Osteoblast (primary cell): ENCODE results near the gene LEP. TPM values are rescaled to one million over a fixed set of nuclear protein-coding genes. Genes with fewer than 3 reads are reported as not detected.

Experiments
- DNase-seq: peaks from one replicate; pipeline ENCODE4 v3.0.0; 2011; ENCODE audit warnings: low spot score, mixed read lengths; ENCODE audit not compliant: insufficient read length; ENCODE audit errors: missing footprints
- H2AFZ ChIP-seq: 2 replicates; pipeline ENCODE4 v1.6.0; 2011; ENCODE audit warnings: mild to moderate bottlenecking, low read length
- H3K27ac ChIP-seq: 2 replicates; pipeline ENCODE4 v1.5.1; 2011; ENCODE audit warnings: mild to moderate bottlenecking, low read depth, low read length, moderate library complexity
- H3K27me3 ChIP-seq: 2 replicates; pipeline ENCODE4 v1.6.0; 2012; ENCODE audit warnings: mild to moderate bottlenecking, control low read depth, inconsistent platforms, low read length, moderate library complexity; ENCODE audit not compliant: insufficient read depth
- H3K36me3 ChIP-seq: 2 replicates; pipeline ENCODE4 v1.5.1; 2011; ENCODE audit warnings: mild to moderate bottlenecking, low read length, control low read depth, moderate library complexity; ENCODE audit not compliant: insufficient read depth
- H3K4me1 ChIP-seq: 2 replicates; pipeline ENCODE4 v1.5.1; 2011; ENCODE audit warnings: mild to moderate bottlenecking, low read length, control low read depth, moderate library complexity; ENCODE audit not compliant: insufficient read depth
- H3K4me2 ChIP-seq: 2 replicates; pipeline ENCODE4 v1.6.0; 2011; ENCODE audit warnings: mild to moderate bottlenecking, low read length; ENCODE audit not compliant: insufficient read depth
- H3K4me3 ChIP-seq: fragments of 200-600 bp; sonication (generic); 3 replicates; pipeline ENCODE4 v1.5.1; 2012; ENCODE audit warnings: mild to moderate bottlenecking, low read length, inconsistent platforms; ENCODE audit not compliant: insufficient read depth
- H3K79me2 ChIP-seq: 2 replicates; pipeline ENCODE4 v1.6.0; 2012; ENCODE audit warnings: mild to moderate bottlenecking, low read length, control low read depth, inconsistent platforms; ENCODE audit not compliant: insufficient read depth
- H3K9me3 ChIP-seq: 2 replicates; pipeline ENCODE4 v1.5.1; 2011; ENCODE audit warnings: low read depth, low read length, control low read depth
- H4K20me1 ChIP-seq: 2 replicates; pipeline ENCODE4 v1.6.0; 2012; ENCODE audit warnings: mild to moderate bottlenecking, low read length, control low read depth; ENCODE audit not compliant: insufficient read depth
- total RNA-seq: library from RNA; depleted of rRNA; stranded (reverse); fragments of >200 nt; gene quantifications from 2 replicates; pipeline ENCODE4 v1.2.3, GENCODE V29; 2012
- TF ChIP-seq, protein P1 (sequence below): IDR thresholded peaks from 2 replicates; pipeline ENCODE4 v1.5.1; 2011; ENCODE audit warnings: mild to moderate bottlenecking, low read depth, low read length, moderate library complexity; ENCODE audit errors: extremely low read depth

LEP gene
- total RNA-seq: under 0.01 and 0.36 TPM in 2 replicates

DNA sequence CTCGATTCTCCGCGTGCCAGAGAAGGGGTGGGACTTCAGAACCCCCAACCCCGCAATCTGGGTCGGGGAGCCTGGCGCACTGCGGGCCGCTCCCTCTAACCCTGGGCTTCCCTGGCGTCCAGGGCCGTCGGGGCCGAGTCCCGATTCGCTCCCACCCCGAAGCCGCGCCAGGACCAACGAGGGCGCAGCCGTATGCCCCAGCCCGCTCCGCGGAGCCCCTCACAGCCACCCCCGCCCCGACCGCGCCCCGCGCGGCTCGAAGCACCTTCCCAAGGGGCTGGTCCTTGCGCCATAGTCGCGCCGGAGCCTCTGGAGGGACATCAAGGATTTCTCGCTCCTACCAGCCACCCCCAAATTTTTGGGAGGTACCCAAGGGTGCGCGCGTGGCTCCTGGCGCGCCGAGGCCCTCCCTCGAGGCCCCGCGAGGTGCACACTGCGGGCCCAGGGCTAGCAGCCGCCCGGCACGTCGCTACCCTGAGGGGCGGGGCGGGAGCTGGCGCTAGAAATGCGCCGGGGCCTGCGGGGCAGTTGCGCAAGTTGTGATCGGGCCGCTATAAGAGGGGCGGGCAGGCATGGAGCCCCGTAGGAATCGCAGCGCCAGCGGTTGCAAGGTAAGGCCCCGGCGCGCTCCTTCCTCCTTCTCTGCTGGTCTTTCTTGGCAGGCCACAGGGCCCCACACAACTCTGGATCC lies at the start of gene LEP:
LEP (plus strand) TSS at position 583 of the 691 bp plus-strand sequence. CDS start 10,741 bp downstream, outside the sequence.
- no peak for DNase-seq
- Histone ChIP-seq H3K27me3 (peaks cover 43% of the 10 kb centered on the region), H2AFZ (peak within 1 kb of the TSS; percentile 8), H3K4me3 (peak within 1 kb of the TSS; percentile 33), H3K36me3 (no peaks in the 10 kb centered on the region), H3K9me3 (peaks cover 3% of the 10 kb centered on the region), H4K20me1 (no peaks in the 10 kb centered on the region), H3K27ac (no peak within 1 kb of the TSS), H3K79me2 (no peaks in the 10 kb centered on the region), H3K4me2 (no peak within 1 kb of the TSS), H3K4me1 (peaks cover 5% of the 10 kb centered on the region)
- TF ChIP-seq, protein P1, sequence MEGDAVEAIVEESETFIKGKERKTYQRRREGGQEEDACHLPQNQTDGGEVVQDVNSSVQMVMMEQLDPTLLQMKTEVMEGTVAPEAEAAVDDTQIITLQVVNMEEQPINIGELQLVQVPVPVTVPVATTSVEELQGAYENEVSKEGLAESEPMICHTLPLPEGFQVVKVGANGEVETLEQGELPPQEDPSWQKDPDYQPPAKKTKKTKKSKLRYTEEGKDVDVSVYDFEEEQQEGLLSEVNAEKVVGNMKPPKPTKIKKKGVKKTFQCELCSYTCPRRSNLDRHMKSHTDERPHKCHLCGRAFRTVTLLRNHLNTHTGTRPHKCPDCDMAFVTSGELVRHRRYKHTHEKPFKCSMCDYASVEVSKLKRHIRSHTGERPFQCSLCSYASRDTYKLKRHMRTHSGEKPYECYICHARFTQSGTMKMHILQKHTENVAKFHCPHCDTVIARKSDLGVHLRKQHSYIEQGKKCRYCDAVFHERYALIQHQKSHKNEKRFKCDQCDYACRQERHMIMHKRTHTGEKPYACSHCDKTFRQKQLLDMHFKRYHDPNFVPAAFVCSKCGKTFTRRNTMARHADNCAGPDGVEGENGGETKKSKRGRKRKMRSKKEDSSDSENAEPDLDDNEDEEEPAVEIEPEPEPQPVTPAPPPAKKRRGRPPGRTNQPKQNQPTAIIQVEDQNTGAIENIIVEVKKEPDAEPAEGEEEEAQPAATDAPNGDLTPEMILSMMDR: no peak

DNA sequence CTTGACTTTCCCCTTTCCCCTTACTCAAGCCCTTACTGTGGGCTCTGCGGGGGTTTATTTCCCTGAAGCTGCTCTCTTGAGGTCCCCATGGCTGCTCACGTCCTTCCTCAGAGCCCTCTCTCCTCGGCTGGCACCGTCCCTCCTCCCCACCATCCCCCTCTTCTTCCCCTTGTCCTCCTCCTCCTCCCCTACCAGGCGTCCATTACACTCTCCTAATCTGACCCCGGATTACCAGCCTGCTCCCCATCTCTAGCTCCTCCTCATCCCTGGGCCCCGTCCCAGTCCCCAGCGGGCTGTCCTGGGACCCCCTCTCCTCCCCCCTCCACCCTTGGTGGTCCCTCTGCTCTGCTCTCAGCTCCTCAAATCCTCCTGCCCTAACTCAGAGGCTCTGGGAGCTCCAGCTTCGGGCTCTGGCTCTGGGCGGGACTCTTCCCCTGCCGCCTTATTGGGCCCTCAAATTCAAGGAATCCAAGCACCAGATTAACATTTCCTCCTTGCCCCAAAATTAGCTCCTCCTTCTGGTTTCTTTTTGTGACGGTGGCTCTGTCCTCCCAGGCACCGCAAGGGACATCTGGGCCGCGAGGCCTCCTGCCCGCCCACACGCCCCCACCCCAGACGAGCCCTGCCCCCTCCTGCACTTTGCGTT lies 48.5 kb upstream of the LEP start:
- no peak overlapping the region for H3K27ac ChIP-seq
- H4K20me1 ChIP-seq: no peaks in the 10 kb centered on the region
- H3K4me2 ChIP-seq: no peak overlapping the region
- H3K27me3 ChIP-seq: peaks cover 34% of the 10 kb centered on the region
- no peak overlapping the region for H2AFZ ChIP-seq
- no peak for DNase-seq
- H3K4me1 ChIP-seq: no peaks in the 10 kb centered on the region
- no peaks in the 10 kb centered on the region for H3K79me2 ChIP-seq
- TF ChIP-seq, protein P1: no peak
- no peaks in the 10 kb centered on the region for H3K36me3 ChIP-seq
- no peaks in the 10 kb centered on the region for H3K9me3 ChIP-seq
- no peak overlapping the region for H3K4me3 ChIP-seq

DNA sequence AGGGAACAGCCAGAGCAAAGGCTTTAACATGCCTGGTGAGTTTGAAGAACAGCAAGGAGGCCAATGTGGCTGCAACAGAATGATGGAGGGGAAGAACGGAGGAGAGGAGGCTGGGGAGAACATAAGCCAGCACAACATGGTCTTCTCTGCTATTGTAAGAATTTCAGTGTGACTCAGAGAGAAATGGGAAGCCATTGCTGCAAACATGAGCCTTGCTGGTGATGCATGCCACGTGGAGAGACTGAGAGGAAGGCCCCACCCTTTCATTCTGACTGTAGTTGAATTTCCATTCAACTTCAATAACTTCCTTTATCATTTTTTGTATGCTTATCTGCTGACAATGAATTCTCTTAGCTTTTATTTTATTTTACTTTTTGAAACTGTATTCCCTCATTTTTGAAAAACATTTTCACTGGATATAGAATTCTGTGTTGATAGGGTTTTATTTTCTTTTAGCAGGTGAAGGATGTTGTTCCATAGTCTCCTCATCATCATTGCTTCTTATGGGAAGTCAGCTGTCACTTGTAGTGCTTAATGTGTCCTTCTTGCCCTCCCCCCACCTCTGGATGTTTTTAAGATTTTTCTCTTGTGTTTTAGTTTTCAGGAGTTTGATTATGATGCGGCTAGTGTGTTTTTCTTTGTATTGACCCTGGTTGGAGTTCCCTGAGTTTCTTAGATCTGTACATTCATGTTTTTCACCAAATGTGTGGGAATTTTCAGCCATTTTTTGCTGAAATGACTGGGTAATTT lies 46.4 kb upstream of the LEP start:
- no peak overlapping the region for H3K27ac ChIP-seq
- TF ChIP-seq, protein P1: no peak
- no peak overlapping the region for H2AFZ ChIP-seq
- H3K27me3 ChIP-seq: peaks cover 25% of the 10 kb centered on the region
- no peak for DNase-seq
- H4K20me1 ChIP-seq: no peaks in the 10 kb centered on the region
- H3K4me3 ChIP-seq: no peak overlapping the region
- H3K9me3 ChIP-seq: no peaks in the 10 kb centered on the region
- H3K36me3 ChIP-seq: no peaks in the 10 kb centered on the region
- no peaks in the 10 kb centered on the region for H3K79me2 ChIP-seq
- no peaks in the 10 kb centered on the region for H3K4me1 ChIP-seq
- H3K4me2 ChIP-seq: no peak overlapping the region

DNA sequence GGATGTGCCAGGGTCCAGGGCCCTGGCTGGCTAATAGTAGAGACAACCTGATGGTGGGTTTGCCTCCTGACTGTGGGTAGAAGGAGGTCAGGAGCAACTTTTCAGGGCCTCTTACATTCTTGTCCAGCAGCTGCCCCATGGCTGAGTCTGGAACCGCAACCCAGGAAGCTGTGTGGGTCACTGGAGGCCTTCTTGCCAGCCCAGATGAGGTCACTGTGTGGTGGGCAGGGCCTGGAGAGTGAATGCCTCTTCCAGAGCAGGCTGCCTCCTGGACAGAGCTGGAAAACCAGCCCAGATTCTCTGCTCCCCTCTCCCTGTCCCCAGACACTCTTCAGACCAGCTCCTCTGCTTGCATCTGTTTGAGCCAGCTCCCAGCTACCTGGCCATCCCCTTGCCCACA lies 43.5 kb upstream of the LEP start:
- no peaks in the 10 kb centered on the region for H3K4me1 ChIP-seq
- H3K9me3 ChIP-seq: no peaks in the 10 kb centered on the region
- no peaks in the 10 kb centered on the region for H4K20me1 ChIP-seq
- H3K36me3 ChIP-seq: no peaks in the 10 kb centered on the region
- H3K4me3 ChIP-seq: no peak overlapping the region
- no peak overlapping the region for H3K4me2 ChIP-seq
- no peaks in the 10 kb centered on the region for H3K79me2 ChIP-seq
- H3K27me3 ChIP-seq: peaks cover 28% of the 10 kb centered on the region
- DNase-seq: peak; percentile 97
- peak overlapping the region; percentile 27 for H2AFZ ChIP-seq
- no peak overlapping the region for H3K27ac ChIP-seq
- TF ChIP-seq, protein P1: no peak
